SHP77 (cell line): ENCODE results near the gene GATA1.

ENCODE experiments used
- DNase-seq, 2 experiments: peaks; one replicate each; lab custom pipeline; 2025; lab: John Stamatoyannopoulos, UW

GATA1 gene

DNA sequence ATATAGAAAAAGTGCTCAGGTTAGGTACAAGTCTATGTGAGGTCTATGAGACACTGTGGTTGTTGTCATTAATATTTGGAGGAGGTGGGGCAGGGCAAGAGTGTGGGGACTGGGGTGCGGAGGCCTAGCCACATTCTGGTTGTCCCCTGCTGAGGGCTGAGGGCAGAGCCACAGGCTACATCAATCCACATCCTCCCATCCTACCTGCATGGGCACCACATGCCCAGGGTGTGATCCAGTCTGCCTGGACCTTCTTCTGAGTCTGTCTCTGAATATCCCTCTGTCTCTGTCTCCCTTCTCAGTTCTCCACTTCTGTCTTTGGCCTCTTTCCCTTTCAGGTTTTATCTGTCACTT lies 1.2 kb upstream of the GATA1 start:
- DNase-seq: no peak

DNA sequence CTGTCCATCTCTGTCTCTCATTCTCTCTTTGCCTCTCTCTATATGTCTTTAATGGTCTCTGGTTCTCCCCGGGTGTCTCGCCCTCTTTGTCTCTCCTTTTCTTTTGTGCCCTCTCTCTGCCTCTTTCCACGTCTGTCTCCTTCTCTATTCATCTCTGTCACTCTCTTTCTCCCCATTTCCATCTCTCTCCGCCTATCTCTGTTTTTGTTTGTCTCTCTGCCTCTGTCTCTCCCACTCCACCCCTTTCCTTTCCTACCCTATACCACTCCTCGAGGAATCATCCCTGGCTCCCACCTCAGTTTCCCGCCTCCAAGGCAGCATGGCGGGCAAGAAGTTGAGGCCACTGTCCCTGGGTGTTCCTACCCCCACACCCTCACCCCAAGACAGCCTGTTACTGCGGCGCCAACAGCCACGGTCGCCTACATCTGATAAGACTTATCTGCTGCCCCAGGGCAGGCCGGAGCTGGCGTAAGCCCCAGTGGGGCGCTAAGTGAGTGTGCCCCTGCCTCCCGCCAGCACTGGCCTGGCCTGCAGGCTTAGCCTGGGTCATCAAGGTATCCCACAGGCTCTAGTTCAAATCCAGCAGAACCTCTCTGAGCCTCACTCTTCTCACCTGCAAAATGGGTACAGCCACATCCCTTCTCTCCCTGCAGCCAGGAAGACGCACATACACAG lies 713 bp upstream of the GATA1 start:
- no peak for DNase-seq

DNA sequence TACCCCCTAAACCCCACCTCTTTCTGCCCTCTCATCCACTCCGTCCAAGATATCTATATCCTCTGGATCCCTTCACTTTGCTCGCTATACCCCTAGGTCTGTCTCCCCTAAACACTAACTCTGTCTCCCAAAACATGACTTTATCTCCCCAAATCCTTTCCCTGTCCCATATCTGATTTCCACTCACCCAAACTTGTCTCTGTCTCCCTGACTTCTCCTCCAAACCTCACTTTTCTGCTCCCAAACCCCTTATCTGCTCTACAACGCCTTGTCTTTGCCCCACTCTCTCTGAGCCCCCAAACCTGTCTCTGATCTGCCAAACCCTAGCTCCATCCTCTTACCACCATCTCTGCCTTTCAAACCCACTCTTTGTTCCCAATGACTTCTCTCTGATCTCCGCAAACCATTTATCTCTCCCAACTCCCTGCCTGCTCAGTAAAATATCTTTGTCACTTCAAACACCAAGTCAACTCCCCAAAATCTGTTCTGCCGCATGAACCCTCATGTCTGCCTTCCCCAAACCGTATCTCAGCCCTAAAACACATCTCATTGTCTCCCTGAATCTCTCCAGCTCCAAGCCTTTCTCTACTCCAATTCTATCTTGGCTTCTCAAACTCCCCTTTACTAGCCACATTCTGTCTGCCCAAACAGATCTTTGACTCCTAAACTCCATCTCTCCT lies 575 bp downstream of the GATA1 start:
- DNase-seq: no peak

- DNase-seq: no peak
These were observed 1.4 kb downstream of the GATA1 start for GRCh38 chrX:48787505-48788443.

DNA sequence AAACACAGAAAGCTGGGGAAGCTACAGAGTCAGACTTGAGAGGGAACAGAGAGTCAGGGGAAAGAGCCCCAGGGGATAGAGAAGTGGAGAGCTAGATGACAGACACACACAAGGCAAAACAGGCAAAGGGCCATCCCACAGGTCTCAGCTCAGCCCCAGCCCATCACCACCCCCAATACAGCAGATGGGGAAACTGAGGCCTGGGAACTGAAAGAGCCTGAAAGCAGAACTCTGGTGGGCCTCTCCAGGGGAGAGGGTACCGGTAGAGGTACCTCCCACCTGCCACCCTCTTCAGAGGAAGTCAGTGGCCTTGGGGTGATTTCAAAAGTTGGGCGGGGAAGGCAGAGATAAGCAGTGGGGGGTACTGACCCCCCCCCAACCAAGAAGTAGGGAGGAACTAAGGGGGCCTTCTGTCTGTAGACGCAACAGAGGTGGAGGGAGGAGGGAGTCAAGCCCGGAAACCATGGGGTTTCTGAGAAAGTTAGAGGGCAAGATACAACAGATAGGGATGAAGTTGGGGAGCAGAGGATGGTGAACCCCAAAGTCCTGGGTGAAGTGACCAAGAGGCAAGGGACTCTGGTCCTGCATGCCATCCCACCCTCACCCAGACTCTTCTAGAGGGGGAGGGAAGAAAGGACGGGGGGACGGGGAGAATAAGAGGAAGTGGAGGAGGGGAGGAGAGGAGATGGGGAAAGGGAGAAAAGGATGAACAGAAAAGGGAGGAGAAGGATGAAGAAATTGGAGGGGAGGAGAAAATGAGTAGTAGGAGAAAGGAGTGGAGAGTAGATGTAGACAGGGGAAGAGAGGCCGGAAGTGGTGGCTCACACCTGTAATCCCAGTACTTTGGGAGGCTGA lies 3.2 kb downstream of the GATA1 start:
- no peak for DNase-seq

DNA sequence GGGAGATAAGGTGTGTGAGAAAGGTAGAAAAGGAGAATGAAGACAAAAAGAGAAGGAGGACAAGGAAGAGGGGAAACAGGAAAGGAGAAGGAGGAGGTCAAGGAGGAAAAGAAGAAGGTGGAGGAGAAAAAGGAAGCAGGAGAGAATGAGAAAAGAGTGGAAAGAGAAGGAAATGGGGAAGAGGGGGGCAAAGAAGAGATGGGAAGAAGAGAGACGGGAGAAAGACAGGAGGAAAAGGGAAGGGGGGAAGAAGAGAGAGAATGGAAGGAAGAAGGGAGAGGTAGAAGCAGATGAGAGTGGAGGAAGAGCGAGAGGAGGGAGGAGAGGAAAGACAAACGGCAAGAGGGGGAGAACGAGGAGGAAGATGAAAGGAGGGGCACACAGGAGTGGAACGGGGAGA lies 4.1 kb downstream of the GATA1 start:
- no peak for DNase-seq

GRCh38 chrX:48791063-48791820 lies 4.9 kb downstream of the GATA1 start:
- DNase-seq: no peak

DNA sequence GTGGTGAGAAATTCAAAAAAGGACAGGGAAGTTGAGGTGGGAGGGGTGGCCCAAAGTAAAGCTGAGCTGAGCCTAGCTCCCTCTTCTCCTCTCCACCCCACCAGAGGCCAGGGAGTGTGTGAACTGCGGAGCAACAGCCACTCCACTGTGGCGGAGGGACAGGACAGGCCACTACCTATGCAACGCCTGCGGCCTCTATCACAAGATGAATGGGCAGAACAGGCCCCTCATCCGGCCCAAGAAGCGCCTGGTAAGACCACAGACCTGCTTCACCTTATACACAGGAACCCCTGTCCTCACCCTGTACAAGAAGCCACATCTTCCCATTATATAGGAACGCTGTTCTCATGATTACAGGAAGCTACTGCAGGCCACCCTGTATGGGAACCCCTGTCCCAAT lies 5.8 kb downstream of the GATA1 start:
- DNase-seq: no peak

DNA sequence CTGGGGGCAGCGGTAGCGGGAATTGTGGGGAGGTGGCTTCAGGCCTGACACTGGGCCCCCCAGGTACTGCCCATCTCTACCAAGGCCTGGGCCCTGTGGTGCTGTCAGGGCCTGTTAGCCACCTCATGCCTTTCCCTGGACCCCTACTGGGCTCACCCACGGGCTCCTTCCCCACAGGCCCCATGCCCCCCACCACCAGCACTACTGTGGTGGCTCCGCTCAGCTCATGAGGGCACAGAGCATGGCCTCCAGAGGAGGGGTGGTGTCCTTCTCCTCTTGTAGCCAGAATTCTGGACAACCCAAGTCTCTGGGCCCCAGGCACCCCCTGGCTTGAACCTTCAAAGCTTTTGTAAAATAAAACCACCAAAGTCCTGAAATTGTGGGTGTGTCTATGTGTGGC lies 7.5 kb downstream of the GATA1 start:
- no peak for DNase-seq

GRCh38 chrX:48794340-48794910 lies 8.0 kb downstream of the GATA1 start:
- no peak for DNase-seq

GRCh38 chrX:48794911-48795515 lies 8.6 kb downstream of the GATA1 start:
- DNase-seq: no peak

DNA sequence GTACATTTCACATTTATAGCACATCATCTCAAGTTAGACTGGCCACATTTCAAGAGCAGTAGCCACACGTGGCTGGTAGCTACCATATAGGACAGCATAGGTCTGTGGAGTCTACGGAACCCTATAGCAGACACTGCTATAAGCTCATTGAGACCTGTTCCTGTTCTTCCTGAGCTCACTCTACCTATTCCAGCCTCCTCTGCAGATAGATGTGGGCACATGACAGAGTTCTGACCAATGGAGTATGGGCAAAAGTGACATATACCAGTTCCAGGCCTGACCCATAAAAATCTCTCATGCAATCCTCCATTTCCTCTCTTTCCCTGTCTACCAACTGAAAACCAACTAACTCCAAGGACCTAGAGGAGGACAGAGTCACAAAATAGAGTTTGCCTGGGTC lies 11.9 kb downstream of the GATA1 start:
- no peak for DNase-seq

GRCh38 chrX:48800574-48801279 lies 14.3 kb downstream of the GATA1 start:
- DNase-seq: no peak

DNA sequence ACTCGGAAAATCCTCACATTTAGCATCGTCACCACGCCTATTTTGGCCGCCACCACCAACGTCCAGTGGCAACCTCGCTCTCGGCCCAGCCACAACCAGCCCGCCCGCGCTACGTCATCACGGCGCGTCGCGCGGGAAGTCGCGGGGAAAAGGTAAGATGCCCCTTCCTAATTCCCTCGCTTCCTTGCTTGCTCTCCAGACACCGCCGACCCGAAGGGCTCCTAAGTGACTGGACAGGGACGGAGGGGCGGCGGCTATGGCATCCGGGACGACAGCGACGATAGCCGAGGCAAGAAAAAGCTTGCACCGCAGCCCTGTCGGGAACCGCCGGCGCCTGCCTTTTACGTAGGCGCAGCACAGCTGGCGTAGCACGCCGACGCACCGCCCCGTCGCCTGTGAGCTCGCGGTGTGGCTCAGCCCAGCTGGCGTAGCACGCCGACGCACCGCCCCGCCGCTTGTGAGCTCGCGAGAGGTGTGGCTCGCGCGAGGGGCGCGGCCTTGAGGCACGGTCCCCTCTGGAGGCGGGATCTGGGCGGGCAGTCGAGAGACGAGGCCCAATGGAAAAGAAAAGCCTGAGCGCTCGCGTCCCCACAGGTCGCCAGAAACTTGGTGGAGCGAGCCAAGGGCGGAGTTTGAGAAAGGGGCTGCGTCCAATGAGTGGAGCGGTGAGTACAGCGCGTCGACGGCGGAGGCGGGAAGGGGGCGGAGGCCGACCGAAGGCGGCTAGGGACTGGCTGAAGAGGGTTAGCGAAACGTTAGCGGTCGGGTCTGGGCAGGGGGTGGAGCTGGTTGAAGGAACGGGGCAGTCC lies 15.1 kb downstream of the GATA1 start, which contains the start of gene HDAC6:
Gene HDAC6, plus strand, starts transcription at position 788 of the 809 bp plus-strand sequence. CDS start 626 bp downstream, outside the sequence.
- DNase-seq: peak; percentile 93

DNA sequence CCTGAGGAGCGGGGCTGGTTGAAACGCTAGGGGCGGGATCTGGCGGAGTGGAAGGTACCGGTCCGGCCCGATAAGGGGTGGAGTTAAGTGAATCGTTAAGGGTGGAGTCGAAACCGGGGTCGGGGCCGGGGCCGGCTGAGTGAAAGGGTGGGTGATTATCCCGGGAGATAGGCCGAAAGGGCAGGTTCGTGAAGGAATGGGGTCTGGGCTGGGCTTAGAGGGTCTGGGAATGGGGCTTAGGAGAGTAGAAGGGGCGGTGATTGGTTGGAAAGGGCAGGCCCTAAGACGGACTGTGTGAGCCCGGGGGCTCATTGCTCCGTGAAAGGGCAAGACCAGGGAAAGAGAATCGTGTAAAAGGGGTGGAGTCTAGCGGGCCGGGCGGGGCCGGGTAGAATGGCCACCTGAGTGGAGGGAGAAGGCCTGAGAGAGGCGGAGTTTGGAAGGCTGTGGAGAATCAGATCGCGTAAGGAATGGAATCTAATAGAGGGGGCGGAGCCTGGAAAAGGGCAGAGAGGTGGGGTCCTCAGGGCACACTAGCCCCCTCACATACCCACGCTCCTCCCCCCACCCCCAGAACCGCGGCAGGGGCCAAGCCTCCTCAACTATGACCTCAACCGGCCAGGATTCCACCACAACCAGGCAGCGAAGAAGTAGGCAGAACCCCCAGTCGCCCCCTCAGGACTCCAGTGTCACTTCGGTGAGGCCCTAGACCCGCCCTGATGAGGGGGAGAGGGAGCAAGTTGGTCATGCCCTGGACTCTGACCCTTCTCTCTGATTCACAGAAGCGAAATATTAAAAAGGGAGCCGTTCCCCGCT lies 15.9 kb downstream of the GATA1 start:
- peak; percentile 70 to 71 for DNase-seq

GRCh38 chrX:48802905-48803200 lies 16.5 kb downstream of the GATA1 start:
- DNase-seq: no peak

GRCh38 chrX:48806081-48806480 lies 19.7 kb downstream of the GATA1 start:
- DNase-seq: no peak

DNA sequence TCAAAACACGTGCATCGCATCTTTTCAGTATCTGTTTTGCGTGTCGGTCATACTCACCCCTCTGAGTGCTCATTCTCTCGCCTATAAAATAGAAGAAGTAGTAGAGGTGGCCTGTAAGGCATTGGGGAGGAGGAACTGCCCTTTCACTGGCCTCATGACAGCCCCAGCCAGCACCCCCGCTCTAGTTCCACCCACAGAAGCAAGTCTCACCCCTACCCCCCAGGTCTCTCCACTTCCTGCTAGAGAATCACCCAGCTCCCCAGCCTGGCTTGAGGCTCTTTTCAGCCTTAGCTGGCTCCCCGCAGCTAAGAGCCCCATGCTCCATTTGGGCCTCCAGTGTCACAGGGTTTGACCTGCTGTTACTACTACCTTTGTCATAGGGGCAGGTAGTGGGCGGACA lies 27.3 kb downstream of the GATA1 start:
- DNase-seq: no peak
